ENCODE data around the gene SUSD4.

The SUSD4 gene

GRCh38 chr1:223248770-223249140, 115.2 kb downstream of the SUSD4 start:
- no peaks in the 10 kb centered on the region for H3K36me3 ChIP-seq (ENCODE audit: low read depth)
- no peaks in the 10 kb centered on the region for H3K27me3 ChIP-seq (ENCODE audit: insufficient read depth, poor library complexity, severe bottlenecking)
- no peaks in the 10 kb centered on the region for H3K9me3 ChIP-seq (ENCODE audit: severe bottlenecking)
- TF ChIP-seq, protein P1, sequence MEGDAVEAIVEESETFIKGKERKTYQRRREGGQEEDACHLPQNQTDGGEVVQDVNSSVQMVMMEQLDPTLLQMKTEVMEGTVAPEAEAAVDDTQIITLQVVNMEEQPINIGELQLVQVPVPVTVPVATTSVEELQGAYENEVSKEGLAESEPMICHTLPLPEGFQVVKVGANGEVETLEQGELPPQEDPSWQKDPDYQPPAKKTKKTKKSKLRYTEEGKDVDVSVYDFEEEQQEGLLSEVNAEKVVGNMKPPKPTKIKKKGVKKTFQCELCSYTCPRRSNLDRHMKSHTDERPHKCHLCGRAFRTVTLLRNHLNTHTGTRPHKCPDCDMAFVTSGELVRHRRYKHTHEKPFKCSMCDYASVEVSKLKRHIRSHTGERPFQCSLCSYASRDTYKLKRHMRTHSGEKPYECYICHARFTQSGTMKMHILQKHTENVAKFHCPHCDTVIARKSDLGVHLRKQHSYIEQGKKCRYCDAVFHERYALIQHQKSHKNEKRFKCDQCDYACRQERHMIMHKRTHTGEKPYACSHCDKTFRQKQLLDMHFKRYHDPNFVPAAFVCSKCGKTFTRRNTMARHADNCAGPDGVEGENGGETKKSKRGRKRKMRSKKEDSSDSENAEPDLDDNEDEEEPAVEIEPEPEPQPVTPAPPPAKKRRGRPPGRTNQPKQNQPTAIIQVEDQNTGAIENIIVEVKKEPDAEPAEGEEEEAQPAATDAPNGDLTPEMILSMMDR (IDR thresholded peaks at IDR 0.05; ENCODE audit: poor library complexity, severe bottlenecking) = no peak
- no peak for ATAC-seq (ENCODE audit: low read depth)
- no peak for DNase-seq (ENCODE audit: low spot score)
- no peak overlapping the region for H3K27ac ChIP-seq (ENCODE audit: poor library complexity, severe bottlenecking)
- no peak overlapping the region for H3K4me3 ChIP-seq (ENCODE audit: severe bottlenecking)
- no peaks in the 10 kb centered on the region for H3K4me1 ChIP-seq (ENCODE audit: insufficient read depth, poor library complexity, severe bottlenecking)

GRCh38 chr1:223248001-223248769, 115.8 kb downstream of the SUSD4 start:
- TF ChIP-seq, protein P1 (IDR thresholded peaks at IDR 0.05; ENCODE audit: poor library complexity, severe bottlenecking) = no peak
- Histone ChIP-seq H3K27me3 (ENCODE audit: insufficient read depth, poor library complexity, severe bottlenecking) (no peaks in the 10 kb centered on the region), H3K4me3 (ENCODE audit: severe bottlenecking) (no peak overlapping the region), H3K27ac (ENCODE audit: poor library complexity, severe bottlenecking) (no peak overlapping the region), H3K9me3 (ENCODE audit: severe bottlenecking) (no peaks in the 10 kb centered on the region), H3K4me1 (ENCODE audit: insufficient read depth, poor library complexity, severe bottlenecking) (no peaks in the 10 kb centered on the region), H3K36me3 (ENCODE audit: low read depth) (no peaks in the 10 kb centered on the region)
- no peak for ATAC-seq (ENCODE audit: low read depth)
- no peak for DNase-seq (ENCODE audit: low spot score)

DNA sequence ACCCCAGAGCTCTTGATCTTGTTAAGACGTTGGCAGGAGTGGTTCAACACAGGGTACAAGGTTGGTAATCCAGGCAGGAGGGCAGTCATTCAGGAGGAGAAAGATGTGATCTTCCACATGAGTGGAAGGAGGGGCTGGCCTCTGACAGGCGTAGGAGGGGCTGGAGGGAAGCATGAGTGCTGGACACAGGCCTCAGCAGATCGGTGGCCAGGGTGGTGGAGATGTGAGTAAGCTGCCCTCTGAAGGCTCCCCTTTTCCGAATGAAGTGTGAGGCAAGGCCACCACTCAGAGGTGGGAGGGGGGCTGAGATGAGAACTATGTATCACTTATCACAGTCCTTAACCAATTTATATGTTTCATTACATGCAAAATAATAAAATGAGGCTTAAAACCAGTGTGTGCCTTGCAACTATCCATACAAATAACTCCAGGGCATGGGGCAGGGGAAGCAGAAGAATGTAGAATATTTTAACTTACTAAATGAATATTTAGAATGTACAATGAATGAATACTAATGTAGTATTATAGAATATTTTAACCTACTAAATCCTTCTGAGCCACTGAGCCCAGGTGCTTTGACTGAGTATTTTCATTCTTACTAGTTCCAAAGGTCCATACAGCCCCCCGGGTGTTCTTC, 117.4 kb downstream of the SUSD4 start:
- no peaks in the 10 kb centered on the region for H3K27me3 ChIP-seq (ENCODE audit: insufficient read depth, poor library complexity, severe bottlenecking)
- H3K9me3 ChIP-seq (ENCODE audit: severe bottlenecking) = no peaks in the 10 kb centered on the region
- no peaks in the 10 kb centered on the region for H3K4me1 ChIP-seq (ENCODE audit: insufficient read depth, poor library complexity, severe bottlenecking)
- TF ChIP-seq, protein P1 (IDR thresholded peaks at IDR 0.05; ENCODE audit: poor library complexity, severe bottlenecking) = no peak
- ATAC-seq (ENCODE audit: low read depth) (no peak), DNase-seq (ENCODE audit: low spot score) (no peak)
- no peaks in the 10 kb centered on the region for H3K36me3 ChIP-seq (ENCODE audit: low read depth)
- H3K4me3 ChIP-seq (ENCODE audit: severe bottlenecking) = no peak overlapping the region
- no peak overlapping the region for H3K27ac ChIP-seq (ENCODE audit: poor library complexity, severe bottlenecking)

- no peaks in the 10 kb centered on the region for H3K27me3 ChIP-seq (ENCODE audit: insufficient read depth, poor library complexity, severe bottlenecking)
- no peak for ATAC-seq (ENCODE audit: low read depth)
- no peaks in the 10 kb centered on the region for H3K9me3 ChIP-seq (ENCODE audit: severe bottlenecking)
- H3K27ac ChIP-seq (ENCODE audit: poor library complexity, severe bottlenecking) = no peak overlapping the region
- no peak for DNase-seq (ENCODE audit: low spot score)
- TF ChIP-seq, protein P1 (IDR thresholded peaks at IDR 0.05; ENCODE audit: poor library complexity, severe bottlenecking) = no peak
- H3K4me3 ChIP-seq (ENCODE audit: severe bottlenecking) = no peak overlapping the region
- no peaks in the 10 kb centered on the region for H3K4me1 ChIP-seq (ENCODE audit: insufficient read depth, poor library complexity, severe bottlenecking)
- no peaks in the 10 kb centered on the region for H3K36me3 ChIP-seq (ENCODE audit: low read depth)
Observed at GRCh38 chr1:223245983-223246382, 118.0 kb downstream of the SUSD4 start.

GRCh38 chr1:223245411-223245810, 118.6 kb downstream of the SUSD4 start:
- no peak for ATAC-seq (ENCODE audit: low read depth)
- TF ChIP-seq, protein P1 (IDR thresholded peaks at IDR 0.05; ENCODE audit: poor library complexity, severe bottlenecking) = no peak

More at GRCh38 chr1:223245411-223245810, 118.6 kb downstream of the SUSD4 start:
- Histone ChIP-seq H3K9me3 (ENCODE audit: severe bottlenecking) (no peaks in the 10 kb centered on the region), H3K36me3 (ENCODE audit: low read depth) (no peaks in the 10 kb centered on the region), H3K27ac (ENCODE audit: poor library complexity, severe bottlenecking) (no peak overlapping the region), H3K27me3 (ENCODE audit: insufficient read depth, poor library complexity, severe bottlenecking) (no peaks in the 10 kb centered on the region), H3K4me1 (ENCODE audit: insufficient read depth, poor library complexity, severe bottlenecking) (no peaks in the 10 kb centered on the region), H3K4me3 (ENCODE audit: severe bottlenecking) (no peak overlapping the region)
- no peak for DNase-seq (ENCODE audit: low spot score)
